ENCODE results near the gene BCL2L11.

DNA sequence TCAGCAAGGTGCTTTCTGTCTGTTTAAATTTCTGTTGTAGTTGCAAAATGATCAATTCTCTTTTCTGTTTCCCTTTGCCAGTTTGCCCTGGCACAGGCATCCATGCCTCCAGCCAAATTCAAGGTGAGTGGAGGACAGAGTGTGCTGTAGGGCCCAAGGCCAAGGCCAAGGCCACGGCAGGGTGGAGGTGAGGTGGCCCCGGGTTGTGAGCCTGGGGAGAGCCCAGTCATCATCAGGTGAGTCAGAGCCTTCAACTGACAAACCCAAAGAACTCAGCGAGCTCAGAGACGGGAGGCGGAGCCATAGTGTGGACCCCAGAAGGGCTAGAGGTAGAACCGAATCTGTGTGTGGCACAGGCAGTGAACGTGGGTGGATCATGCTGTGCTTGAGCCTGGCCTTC lies 55.7 kb downstream of the BCL2L11 start:
- TF ChIP-seq, protein P1, sequence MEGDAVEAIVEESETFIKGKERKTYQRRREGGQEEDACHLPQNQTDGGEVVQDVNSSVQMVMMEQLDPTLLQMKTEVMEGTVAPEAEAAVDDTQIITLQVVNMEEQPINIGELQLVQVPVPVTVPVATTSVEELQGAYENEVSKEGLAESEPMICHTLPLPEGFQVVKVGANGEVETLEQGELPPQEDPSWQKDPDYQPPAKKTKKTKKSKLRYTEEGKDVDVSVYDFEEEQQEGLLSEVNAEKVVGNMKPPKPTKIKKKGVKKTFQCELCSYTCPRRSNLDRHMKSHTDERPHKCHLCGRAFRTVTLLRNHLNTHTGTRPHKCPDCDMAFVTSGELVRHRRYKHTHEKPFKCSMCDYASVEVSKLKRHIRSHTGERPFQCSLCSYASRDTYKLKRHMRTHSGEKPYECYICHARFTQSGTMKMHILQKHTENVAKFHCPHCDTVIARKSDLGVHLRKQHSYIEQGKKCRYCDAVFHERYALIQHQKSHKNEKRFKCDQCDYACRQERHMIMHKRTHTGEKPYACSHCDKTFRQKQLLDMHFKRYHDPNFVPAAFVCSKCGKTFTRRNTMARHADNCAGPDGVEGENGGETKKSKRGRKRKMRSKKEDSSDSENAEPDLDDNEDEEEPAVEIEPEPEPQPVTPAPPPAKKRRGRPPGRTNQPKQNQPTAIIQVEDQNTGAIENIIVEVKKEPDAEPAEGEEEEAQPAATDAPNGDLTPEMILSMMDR (IDR thresholded peaks at IDR 0.05), result no peak
- no peak for TF ChIP-seq EP300 (IDR thresholded peaks at IDR 0.05)
- no peak for TF ChIP-seq POLR2AphosphoS5 (IDR thresholded peaks at IDR 0.05)
